ENCODE results near the gene E2F6. TPM values are rescaled to one million over a fixed set of nuclear protein-coding genes. Genes with fewer than 3 reads are reported as not detected.

The E2F6 gene
- total RNA-seq, 1 experiment from 2014 or later, result 14.2 TPM

DNA sequence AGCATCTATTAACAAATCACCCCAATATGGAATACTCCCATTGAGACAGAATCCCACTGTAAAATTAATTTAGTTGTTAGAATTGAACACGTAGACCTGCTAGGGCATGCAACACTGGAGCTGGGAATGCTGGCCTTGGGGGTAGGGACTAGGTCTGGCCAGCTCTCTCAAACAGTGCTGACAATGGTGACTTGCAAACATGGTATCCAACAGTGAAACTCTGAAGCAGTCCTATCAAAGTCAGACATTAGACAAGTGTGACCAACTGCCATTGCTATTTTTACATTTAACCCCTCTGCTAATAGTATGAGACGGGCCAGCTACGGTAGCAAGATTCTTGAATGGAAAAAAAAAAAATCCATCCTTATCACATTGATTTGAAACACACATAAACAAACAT is 7.2 kb downstream of the E2F6 start (continued):
- TF ChIP-seq, protein P1, sequence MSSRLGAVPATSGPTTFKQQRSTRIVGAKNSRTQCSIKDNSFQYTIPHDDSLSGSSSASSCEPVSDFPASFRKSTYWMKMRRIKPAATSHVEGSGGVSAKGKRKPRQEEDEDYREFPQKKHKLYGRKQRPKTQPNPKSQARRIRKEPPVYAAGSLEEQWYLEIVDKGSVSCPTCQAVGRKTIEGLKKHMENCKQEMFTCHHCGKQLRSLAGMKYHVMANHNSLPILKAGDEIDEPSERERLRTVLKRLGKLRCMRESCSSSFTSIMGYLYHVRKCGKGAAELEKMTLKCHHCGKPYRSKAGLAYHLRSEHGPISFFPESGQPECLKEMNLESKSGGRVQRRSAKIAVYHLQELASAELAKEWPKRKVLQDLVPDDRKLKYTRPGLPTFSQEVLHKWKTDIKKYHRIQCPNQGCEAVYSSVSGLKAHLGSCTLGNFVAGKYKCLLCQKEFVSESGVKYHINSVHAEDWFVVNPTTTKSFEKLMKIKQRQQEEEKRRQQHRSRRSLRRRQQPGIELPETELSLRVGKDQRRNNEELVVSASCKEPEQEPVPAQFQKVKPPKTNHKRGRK (CRISPR knock-in tag; IDR thresholded peaks at IDR 0.05; ENCODE audit: borderline replicate concordance), result no peak
- TF ChIP-seq KAT7 (CRISPR knock-in tag; IDR thresholded peaks at IDR 0.05; ENCODE audit: borderline replicate concordance), result no peak

DNA sequence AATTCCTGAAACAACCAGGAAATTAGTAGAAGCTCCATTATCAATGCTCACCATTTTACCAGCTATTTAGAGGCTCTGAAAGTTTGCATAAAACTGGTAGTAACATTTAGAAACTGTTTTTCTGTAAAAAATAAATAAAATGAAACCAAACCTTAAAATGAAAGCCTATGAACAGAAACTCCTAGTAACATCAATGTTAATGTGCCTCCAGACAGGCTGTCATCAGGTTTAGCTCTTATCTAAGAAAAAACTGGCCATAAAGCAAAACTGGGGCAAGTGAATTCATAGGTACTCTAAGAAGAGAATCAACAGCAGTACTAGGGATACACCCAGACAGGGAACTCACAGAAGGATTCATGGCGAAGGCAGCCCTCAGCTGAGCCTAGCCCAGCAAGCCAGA is 8.0 kb downstream of the E2F6 start:
- TF ChIP-seq GRHL2 (CRISPR knock-in tag; IDR thresholded peaks at IDR 0.05; ENCODE audit: insufficient replicate concordance, severe bottlenecking) (no peak), SMAD3 (CRISPR knock-in tag; IDR thresholded peaks at IDR 0.05; ENCODE audit: borderline replicate concordance) (no peak), FOXJ3 (CRISPR knock-in tag; IDR thresholded peaks at IDR 0.05; ENCODE audit: borderline replicate concordance) (no peak), GABPB1 (CRISPR knock-in tag; IDR thresholded peaks at IDR 0.05) (no peak), JAZF1 (CRISPR knock-in tag; IDR thresholded peaks at IDR 0.05) (no peak), NR2C2 (CRISPR knock-in tag; IDR thresholded peaks at IDR 0.05) (no peak), ZNF423 (CRISPR knock-in tag; IDR thresholded peaks at IDR 0.05) (no peak)
- TF ChIP-seq, protein P2, sequence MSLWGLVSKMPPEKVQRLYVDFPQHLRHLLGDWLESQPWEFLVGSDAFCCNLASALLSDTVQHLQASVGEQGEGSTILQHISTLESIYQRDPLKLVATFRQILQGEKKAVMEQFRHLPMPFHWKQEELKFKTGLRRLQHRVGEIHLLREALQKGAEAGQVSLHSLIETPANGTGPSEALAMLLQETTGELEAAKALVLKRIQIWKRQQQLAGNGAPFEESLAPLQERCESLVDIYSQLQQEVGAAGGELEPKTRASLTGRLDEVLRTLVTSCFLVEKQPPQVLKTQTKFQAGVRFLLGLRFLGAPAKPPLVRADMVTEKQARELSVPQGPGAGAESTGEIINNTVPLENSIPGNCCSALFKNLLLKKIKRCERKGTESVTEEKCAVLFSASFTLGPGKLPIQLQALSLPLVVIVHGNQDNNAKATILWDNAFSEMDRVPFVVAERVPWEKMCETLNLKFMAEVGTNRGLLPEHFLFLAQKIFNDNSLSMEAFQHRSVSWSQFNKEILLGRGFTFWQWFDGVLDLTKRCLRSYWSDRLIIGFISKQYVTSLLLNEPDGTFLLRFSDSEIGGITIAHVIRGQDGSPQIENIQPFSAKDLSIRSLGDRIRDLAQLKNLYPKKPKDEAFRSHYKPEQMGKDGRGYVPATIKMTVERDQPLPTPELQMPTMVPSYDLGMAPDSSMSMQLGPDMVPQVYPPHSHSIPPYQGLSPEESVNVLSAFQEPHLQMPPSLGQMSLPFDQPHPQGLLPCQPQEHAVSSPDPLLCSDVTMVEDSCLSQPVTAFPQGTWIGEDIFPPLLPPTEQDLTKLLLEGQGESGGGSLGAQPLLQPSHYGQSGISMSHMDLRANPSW (CRISPR knock-in tag; conservative IDR thresholded peaks at IDR 0.05; ENCODE audit: low read depth), result no peak
- TF ChIP-seq, protein P3, sequence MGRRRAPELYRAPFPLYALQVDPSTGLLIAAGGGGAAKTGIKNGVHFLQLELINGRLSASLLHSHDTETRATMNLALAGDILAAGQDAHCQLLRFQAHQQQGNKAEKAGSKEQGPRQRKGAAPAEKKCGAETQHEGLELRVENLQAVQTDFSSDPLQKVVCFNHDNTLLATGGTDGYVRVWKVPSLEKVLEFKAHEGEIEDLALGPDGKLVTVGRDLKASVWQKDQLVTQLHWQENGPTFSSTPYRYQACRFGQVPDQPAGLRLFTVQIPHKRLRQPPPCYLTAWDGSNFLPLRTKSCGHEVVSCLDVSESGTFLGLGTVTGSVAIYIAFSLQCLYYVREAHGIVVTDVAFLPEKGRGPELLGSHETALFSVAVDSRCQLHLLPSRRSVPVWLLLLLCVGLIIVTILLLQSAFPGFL (CRISPR knock-in tag; IDR thresholded peaks at IDR 0.05; ENCODE audit: borderline replicate concordance), result no peak
- TF ChIP-seq, protein P4, sequence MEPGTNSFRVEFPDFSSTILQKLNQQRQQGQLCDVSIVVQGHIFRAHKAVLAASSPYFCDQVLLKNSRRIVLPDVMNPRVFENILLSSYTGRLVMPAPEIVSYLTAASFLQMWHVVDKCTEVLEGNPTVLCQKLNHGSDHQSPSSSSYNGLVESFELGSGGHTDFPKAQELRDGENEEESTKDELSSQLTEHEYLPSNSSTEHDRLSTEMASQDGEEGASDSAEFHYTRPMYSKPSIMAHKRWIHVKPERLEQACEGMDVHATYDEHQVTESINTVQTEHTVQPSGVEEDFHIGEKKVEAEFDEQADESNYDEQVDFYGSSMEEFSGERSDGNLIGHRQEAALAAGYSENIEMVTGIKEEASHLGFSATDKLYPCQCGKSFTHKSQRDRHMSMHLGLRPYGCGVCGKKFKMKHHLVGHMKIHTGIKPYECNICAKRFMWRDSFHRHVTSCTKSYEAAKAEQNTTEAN (CRISPR knock-in tag; IDR thresholded peaks at IDR 0.05), result no peak
- TF ChIP-seq, protein P5, sequence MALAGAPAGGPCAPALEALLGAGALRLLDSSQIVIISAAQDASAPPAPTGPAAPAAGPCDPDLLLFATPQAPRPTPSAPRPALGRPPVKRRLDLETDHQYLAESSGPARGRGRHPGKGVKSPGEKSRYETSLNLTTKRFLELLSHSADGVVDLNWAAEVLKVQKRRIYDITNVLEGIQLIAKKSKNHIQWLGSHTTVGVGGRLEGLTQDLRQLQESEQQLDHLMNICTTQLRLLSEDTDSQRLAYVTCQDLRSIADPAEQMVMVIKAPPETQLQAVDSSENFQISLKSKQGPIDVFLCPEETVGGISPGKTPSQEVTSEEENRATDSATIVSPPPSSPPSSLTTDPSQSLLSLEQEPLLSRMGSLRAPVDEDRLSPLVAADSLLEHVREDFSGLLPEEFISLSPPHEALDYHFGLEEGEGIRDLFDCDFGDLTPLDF (CRISPR knock-in tag; IDR thresholded peaks at IDR 0.05), result no peak
- ChIA-PET POLR2A (no interaction called here), CTCF (interaction anchor here (1.0 to 2.0 kb wide), 6 partner anchors 8 to 322 kb away, joined by 3 to 9 read pairs (median 4); partner anchors contain the start of gene E2F6)
- Mint-ChIP-seq H3K4me3 (no peak overlapping the region), H3K4me1 (peaks cover 24% of the 10 kb centered on the region), H3K27me3 (ENCODE audit: low read depth) (no peaks in the 10 kb centered on the region), H3K27ac (0 out of 2 replicates have a peak overlapping the region, but pooled peaks have one; percentile 22), H3K9me3 (no peaks in the 10 kb centered on the region), H3K36me3 (peaks cover 9% of the 10 kb centered on the region)
- ATAC-seq (no peak), DNase-seq (ENCODE audit: low spot score) (no peak)

DNA sequence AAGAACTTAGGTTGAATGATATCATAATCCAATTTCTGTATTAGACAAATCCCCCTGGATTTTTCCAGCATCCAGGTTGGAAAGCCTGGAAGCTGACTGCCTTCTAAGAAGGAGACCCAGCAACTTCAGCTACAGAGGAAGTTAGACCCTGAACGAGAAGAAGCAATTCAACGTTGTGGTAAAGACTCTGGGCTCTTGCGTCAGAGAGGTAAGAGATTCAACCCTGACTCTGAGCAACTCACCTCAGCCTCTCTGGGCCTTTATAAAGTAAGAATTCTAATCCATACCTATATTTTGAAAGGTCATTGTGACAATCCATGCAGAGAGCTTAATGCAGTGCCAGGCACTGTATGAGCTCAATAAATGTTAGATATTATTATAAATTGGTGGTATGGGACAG is 9.7 kb downstream of the E2F6 start:
- CTCF ChIA-PET, result interaction anchor here (1.2 kb wide), 2 partner anchors 22 to 127 kb away, joined by 4 read pairs; no protein-coding TSS in a partner anchor

More for the DNA sequence above, 9.7 kb downstream of the E2F6 start:
- POLR2A ChIA-PET, result no interaction called here
- Mint-ChIP-seq H3K4me1 (peaks cover 22% of the 10 kb centered on the region), H3K27me3 (ENCODE audit: low read depth) (no peaks in the 10 kb centered on the region), H3K9me3 (no peaks in the 10 kb centered on the region), H3K36me3 (peaks cover 19% of the 10 kb centered on the region), H3K27ac (peak overlapping the region; percentile 24; the same call in 1 of the 2 replicates), H3K4me3 (no peak overlapping the region)
- ATAC-seq (no peak), DNase-seq (ENCODE audit: low spot score) (no peak)
- TF ChIP-seq, protein P6, sequence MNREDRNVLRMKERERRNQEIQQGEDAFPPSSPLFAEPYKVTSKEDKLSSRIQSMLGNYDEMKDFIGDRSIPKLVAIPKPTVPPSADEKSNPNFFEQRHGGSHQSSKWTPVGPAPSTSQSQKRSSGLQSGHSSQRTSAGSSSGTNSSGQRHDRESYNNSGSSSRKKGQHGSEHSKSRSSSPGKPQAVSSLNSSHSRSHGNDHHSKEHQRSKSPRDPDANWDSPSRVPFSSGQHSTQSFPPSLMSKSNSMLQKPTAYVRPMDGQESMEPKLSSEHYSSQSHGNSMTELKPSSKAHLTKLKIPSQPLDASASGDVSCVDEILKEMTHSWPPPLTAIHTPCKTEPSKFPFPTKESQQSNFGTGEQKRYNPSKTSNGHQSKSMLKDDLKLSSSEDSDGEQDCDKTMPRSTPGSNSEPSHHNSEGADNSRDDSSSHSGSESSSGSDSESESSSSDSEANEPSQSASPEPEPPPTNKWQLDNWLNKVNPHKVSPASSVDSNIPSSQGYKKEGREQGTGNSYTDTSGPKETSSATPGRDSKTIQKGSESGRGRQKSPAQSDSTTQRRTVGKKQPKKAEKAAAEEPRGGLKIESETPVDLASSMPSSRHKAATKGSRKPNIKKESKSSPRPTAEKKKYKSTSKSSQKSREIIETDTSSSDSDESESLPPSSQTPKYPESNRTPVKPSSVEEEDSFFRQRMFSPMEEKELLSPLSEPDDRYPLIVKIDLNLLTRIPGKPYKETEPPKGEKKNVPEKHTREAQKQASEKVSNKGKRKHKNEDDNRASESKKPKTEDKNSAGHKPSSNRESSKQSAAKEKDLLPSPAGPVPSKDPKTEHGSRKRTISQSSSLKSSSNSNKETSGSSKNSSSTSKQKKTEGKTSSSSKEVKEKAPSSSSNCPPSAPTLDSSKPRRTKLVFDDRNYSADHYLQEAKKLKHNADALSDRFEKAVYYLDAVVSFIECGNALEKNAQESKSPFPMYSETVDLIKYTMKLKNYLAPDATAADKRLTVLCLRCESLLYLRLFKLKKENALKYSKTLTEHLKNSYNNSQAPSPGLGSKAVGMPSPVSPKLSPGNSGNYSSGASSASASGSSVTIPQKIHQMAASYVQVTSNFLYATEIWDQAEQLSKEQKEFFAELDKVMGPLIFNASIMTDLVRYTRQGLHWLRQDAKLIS (CRISPR knock-in tag; IDR thresholded peaks at IDR 0.05; ENCODE audit: borderline replicate concordance), result no peak
- TF ChIP-seq HMGA2 (CRISPR knock-in tag; IDR thresholded peaks at IDR 0.05), result no peak
- TF ChIP-seq, protein P7, sequence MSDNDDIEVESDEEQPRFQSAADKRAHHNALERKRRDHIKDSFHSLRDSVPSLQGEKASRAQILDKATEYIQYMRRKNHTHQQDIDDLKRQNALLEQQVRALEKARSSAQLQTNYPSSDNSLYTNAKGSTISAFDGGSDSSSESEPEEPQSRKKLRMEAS (CRISPR knock-in tag; IDR thresholded peaks at IDR 0.05), result no peak
- TF ChIP-seq, protein P8, sequence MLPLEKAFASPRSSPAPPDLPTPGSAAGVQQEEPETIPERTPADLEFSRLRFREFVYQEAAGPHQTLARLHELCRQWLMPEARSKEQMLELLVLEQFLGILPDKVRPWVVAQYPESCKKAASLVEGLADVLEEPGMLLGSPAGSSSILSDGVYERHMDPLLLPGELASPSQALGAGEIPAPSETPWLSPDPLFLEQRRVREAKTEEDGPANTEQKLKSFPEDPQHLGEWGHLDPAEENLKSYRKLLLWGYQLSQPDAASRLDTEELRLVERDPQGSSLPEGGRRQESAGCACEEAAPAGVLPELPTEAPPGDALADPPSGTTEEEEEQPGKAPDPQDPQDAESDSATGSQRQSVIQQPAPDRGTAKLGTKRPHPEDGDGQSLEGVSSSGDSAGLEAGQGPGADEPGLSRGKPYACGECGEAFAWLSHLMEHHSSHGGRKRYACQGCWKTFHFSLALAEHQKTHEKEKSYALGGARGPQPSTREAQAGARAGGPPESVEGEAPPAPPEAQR (CRISPR knock-in tag; IDR thresholded peaks at IDR 0.05), result no peak
- no peak for TF ChIP-seq GABPB1 (CRISPR knock-in tag; IDR thresholded peaks at IDR 0.05)
